Measurements from ENCODE around the gene ODF2. TPM values are rescaled to one million over a fixed set of nuclear protein-coding genes. Genes with fewer than 3 reads are reported as not detected.

Gene ODF2
- total and polyA plus RNA-seq, 2 experiments from 2014 or later, result 17.5 to 26.9 TPM

DNA sequence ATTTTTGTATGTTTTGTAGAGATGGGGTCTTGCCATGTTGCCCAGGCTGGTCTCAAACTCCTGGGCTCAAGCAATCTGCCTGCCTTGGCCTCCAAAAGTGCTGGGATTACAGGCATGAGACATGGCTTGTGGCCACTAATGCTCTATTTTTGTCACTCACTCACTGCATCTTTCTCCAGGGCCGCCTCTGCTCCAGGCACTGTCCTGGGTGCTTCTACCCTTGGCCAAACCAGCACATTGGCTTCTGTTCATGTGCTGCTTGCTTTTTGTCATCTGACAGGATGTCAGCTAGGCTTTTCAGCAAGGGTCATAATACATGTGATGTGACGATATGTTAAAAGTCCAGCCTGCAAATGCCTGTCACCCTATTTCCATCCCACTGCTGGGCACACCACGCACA, 3.2 kb downstream of the ODF2 start (continued):
- no peak for TF ChIP-seq ZNF114 (CRISPR knock-in tag; IDR thresholded peaks at IDR 0.05)
- no peak for TF ChIP-seq CREB1 (CRISPR knock-in tag; IDR thresholded peaks at IDR 0.05; ENCODE audit: low read depth)
- TF ChIP-seq, protein P1, sequence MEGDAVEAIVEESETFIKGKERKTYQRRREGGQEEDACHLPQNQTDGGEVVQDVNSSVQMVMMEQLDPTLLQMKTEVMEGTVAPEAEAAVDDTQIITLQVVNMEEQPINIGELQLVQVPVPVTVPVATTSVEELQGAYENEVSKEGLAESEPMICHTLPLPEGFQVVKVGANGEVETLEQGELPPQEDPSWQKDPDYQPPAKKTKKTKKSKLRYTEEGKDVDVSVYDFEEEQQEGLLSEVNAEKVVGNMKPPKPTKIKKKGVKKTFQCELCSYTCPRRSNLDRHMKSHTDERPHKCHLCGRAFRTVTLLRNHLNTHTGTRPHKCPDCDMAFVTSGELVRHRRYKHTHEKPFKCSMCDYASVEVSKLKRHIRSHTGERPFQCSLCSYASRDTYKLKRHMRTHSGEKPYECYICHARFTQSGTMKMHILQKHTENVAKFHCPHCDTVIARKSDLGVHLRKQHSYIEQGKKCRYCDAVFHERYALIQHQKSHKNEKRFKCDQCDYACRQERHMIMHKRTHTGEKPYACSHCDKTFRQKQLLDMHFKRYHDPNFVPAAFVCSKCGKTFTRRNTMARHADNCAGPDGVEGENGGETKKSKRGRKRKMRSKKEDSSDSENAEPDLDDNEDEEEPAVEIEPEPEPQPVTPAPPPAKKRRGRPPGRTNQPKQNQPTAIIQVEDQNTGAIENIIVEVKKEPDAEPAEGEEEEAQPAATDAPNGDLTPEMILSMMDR (conservative IDR thresholded peaks at IDR 0.05; ENCODE audit: low read depth in 2 of 2), result no peak
- TF ChIP-seq ZNF331 (CRISPR knock-in tag; IDR thresholded peaks at IDR 0.05; ENCODE audit: low read depth), result no peak
- TF ChIP-seq EZH2phosphoT487 (IDR thresholded peaks at IDR 0.05; ENCODE audit: unreplicated experiment), result no peak
- no peak for TF ChIP-seq STAT1 (IDR thresholded peaks at IDR 0.05; ENCODE audit: unreplicated experiment)

DNA sequence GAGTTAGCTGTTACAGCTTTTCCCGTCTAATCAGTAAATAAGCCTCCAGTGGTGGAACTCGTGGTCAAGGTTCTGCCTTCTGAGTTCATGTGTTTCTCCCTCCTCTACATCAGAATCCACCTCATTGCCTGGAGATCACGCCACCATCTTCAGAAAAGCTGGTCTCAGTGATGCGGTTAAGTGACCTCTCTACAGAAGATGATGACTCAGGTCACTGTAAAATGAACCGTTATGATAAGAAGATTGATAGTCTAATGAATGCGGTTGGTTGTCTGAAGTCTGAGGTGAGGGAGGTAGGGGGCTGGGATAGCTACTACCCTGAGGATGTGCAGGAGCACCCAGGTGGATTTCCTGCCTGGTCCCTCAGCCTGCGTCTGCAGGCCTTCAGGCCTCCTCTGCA, 13.3 kb downstream of the ODF2 start:
- Histone ChIP-seq H3K4me3 (no peak overlapping the region), H2AFZ (no peak overlapping the region), H3F3A (replicated peaks; ENCODE audit: low read depth) (no peaks in the 10 kb centered on the region), H3K9me2 (ENCODE audit: insufficient read depth) (no peaks in the 10 kb centered on the region), H4K20me1 (replicated peaks; ENCODE audit: insufficient read depth) (no peaks in the 10 kb centered on the region; the same call in 1 of the 2 replicates), H3K27ac (ENCODE audit: low read depth) (no peak overlapping the region), H3K36me3 (ENCODE audit: insufficient read depth) (no peaks in the 10 kb centered on the region), H3K4me2 (no peak overlapping the region), H3K79me2 (replicated peaks; ENCODE audit: insufficient read depth) (no peaks in the 10 kb centered on the region), H3K4me1 (ENCODE audit: insufficient read depth) (no peaks in the 10 kb centered on the region), H3K27me3 (ENCODE audit: insufficient read depth) (no peaks in the 10 kb centered on the region)
- DNase-seq (ENCODE audit: low spot score) (no peak), ATAC-seq (no peak)
- no peaks in the 10 kb centered on the region for H3K4me1 Mint-ChIP-seq
- TF ChIP-seq ZNF331 (CRISPR knock-in tag; IDR thresholded peaks at IDR 0.05; ENCODE audit: low read depth) (no peak), EZH2phosphoT487 (IDR thresholded peaks at IDR 0.05; ENCODE audit: unreplicated experiment) (no peak)
- H3K9me3 Mint-ChIP-seq, result no peaks in the 10 kb centered on the region
- peaks cover 15% of the 10 kb centered on the region for H3K36me3 Mint-ChIP-seq (ENCODE audit: low read depth)
- no peak overlapping the region for H3K4me3 Mint-ChIP-seq
- H3K27ac Mint-ChIP-seq, result no peak overlapping the region
- H3K27me3 Mint-ChIP-seq (ENCODE audit: insufficient read depth, low read depth, poor library complexity), result peaks cover 7% of the 10 kb centered on the region

DNA sequence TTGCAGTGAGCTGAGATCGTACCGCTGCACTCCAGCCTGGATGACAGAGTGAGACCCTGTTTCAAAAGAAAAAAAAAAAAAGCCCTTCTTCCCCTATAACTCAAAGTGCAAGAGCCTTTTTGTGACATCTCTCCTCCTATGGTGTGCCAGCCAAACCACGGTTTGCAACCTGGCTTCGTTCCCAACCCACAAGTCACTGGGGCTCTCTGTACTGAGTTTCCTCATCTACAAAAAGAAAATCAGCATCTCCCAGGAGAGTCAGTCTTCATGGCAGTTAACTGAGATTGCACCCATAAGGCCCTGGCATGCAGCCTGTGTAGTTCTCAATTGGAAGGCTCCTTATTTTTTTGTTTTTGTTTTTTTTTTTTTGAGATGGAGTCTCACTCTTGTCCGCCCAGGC, 14.8 kb downstream of the ODF2 start:
- H3K27ac ChIP-seq (ENCODE audit: low read depth), result no peak overlapping the region
- H3K36me3 ChIP-seq (ENCODE audit: insufficient read depth), result 0 out of 2 replicates have a peak, but pooled peaks cover 5% of the 10 kb centered on the region
- peaks cover 15% of the 10 kb centered on the region for H3K36me3 Mint-ChIP-seq (ENCODE audit: low read depth)
- H3K27me3 ChIP-seq (ENCODE audit: insufficient read depth), result no peaks in the 10 kb centered on the region
- no peaks in the 10 kb centered on the region for H3K9me2 ChIP-seq (ENCODE audit: insufficient read depth)
- no peaks in the 10 kb centered on the region for H3K79me2 ChIP-seq (replicated peaks; ENCODE audit: insufficient read depth)
- no peaks in the 10 kb centered on the region for H4K20me1 ChIP-seq (replicated peaks; ENCODE audit: insufficient read depth)
- H3K4me1 ChIP-seq (ENCODE audit: insufficient read depth), result no peaks in the 10 kb centered on the region
- DNase-seq (ENCODE audit: low spot score) (no peak), ATAC-seq (no peak)
- H3K9me3 Mint-ChIP-seq, result no peaks in the 10 kb centered on the region
- H3K4me2 ChIP-seq, result no peak overlapping the region
- H3F3A ChIP-seq (replicated peaks; ENCODE audit: low read depth), result no peaks in the 10 kb centered on the region
- no peak overlapping the region for H3K27ac Mint-ChIP-seq
- no peak overlapping the region for H2AFZ ChIP-seq
- peaks cover 8% of the 10 kb centered on the region for H3K27me3 Mint-ChIP-seq (ENCODE audit: insufficient read depth, low read depth, poor library complexity)
- H3K4me3 Mint-ChIP-seq, result no peak overlapping the region
- no peaks in the 10 kb centered on the region for H3K4me1 Mint-ChIP-seq
- H3K4me3 ChIP-seq, result no peak overlapping the region
- TF ChIP-seq, protein P1 (conservative IDR thresholded peaks at IDR 0.05; ENCODE audit: low read depth in 2 of 2), result no peak
- TF ChIP-seq, protein P2, sequence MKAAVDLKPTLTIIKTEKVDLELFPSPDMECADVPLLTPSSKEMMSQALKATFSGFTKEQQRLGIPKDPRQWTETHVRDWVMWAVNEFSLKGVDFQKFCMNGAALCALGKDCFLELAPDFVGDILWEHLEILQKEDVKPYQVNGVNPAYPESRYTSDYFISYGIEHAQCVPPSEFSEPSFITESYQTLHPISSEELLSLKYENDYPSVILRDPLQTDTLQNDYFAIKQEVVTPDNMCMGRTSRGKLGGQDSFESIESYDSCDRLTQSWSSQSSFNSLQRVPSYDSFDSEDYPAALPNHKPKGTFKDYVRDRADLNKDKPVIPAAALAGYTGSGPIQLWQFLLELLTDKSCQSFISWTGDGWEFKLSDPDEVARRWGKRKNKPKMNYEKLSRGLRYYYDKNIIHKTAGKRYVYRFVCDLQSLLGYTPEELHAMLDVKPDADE (IDR thresholded peaks at IDR 0.05), result no peak
- TF ChIP-seq, protein P3, sequence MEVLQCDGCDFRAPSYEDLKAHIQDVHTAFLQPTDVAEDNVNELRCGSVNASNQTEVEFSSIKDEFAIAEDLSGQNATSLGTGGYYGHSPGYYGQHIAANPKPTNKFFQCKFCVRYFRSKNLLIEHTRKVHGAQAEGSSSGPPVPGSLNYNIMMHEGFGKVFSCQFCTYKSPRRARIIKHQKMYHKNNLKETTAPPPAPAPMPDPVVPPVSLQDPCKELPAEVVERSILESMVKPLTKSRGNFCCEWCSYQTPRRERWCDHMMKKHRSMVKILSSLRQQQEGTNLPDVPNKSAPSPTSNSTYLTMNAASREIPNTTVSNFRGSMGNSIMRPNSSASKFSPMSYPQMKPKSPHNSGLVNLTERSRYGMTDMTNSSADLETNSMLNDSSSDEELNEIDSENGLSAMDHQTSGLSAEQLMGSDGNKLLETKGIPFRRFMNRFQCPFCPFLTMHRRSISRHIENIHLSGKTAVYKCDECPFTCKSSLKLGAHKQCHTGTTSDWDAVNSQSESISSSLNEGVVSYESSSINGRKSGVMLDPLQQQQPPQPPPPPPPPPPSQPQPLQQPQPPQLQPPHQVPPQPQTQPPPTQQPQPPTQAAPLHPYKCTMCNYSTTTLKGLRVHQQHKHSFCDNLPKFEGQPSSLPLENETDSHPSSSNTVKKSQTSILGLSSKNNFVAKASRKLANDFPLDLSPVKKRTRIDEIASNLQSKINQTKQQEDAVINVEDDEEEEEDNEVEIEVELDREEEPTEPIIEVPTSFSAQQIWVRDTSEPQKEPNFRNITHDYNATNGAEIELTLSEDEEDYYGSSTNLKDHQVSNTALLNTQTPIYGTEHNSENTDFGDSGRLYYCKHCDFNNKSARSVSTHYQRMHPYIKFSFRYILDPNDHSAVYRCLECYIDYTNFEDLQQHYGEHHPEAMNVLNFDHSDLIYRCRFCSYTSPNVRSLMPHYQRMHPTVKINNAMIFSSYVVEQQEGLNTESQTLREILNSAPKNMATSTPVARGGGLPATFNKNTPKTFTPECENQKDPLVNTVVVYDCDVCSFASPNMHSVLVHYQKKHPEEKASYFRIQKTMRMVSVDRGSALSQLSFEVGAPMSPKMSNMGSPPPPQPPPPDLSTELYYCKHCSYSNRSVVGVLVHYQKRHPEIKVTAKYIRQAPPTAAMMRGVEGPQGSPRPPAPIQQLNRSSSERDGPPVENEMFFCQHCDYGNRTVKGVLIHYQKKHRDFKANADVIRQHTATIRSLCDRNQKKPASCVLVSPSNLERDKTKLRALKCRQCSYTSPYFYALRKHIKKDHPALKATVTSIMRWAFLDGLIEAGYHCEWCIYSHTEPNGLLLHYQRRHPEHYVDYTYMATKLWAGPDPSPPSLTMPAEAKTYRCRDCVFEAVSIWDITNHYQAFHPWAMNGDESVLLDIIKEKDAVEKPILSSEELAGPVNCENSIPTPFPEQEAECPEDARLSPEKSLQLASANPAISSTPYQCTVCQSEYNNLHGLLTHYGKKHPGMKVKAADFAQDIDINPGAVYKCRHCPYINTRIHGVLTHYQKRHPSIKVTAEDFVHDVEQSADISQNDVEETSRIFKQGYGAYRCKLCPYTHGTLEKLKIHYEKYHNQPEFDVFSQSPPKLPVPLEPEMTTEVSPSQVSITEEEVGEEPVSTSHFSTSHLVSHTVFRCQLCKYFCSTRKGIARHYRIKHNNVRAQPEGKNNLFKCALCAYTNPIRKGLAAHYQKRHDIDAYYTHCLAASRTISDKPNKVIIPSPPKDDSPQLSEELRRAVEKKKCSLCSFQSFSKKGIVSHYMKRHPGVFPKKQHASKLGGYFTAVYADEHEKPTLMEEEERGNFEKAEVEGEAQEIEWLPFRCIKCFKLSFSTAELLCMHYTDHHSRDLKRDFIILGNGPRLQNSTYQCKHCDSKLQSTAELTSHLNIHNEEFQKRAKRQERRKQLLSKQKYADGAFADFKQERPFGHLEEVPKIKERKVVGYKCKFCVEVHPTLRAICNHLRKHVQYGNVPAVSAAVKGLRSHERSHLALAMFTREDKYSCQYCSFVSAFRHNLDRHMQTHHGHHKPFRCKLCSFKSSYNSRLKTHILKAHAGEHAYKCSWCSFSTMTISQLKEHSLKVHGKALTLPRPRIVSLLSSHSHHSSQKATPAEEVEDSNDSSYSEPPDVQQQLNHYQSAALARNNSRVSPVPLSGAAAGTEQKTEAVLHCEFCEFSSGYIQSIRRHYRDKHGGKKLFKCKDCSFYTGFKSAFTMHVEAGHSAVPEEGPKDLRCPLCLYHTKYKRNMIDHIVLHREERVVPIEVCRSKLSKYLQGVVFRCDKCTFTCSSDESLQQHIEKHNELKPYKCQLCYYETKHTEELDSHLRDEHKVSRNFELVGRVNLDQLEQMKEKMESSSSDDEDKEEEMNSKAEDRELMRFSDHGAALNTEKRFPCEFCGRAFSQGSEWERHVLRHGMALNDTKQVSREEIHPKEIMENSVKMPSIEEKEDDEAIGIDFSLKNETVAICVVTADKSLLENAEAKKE (CRISPR knock-in tag; IDR thresholded peaks at IDR 0.05), result no peak

Measured in GM23338 (cell line).